HCT116 (cell line): ENCODE data around the gene HIC1.

Experiments
- ATF3 ChIP-seq: IDR thresholded peaks from 2 replicates; pipeline ENCODE4 v1.6.1; 2012
- CEBPB ChIP-seq: IDR thresholded peaks from 2 replicates; pipeline ENCODE4 v1.6.1; 2012; ENCODE audit warnings: low read depth
- CTCF ChIP-seq, 3 experiments: fragments of 200-600 bp in 1 of 3; sonication (generic) in 1 of 3; IDR thresholded peaks in 2 of 3; conservative IDR thresholded peaks in 1 of 3; 2 replicates each; pipeline ENCODE4 v1.5.1; 2012 to 2017; ENCODE audit warnings: low read depth in 2 of 3, low read length in 2 of 3, antibody characterized with exemption in 1 of 3, borderline replicate concordance in 1 of 3, control low read depth in 1 of 3, mild to moderate bottlenecking in 1 of 3, mixed read lengths in 1 of 3, mixed run types in 1 of 3, moderate library complexity in 1 of 3; ENCODE audit not compliant: insufficient read depth in 1 of 3
- EZH2 ChIP-seq: fragments of 200-600 bp; sonication (generic); IDR thresholded peaks from 2 replicates; pipeline ENCODE4 v1.6.1; 2017; ENCODE audit warnings: antibody characterized with exemption, mixed run types
- EZH2phosphoT487 ChIP-seq: fragments of 200-600 bp; IDR thresholded peaks from 2 replicates; pipeline ENCODE4 v1.6.1; 2018; ENCODE audit warnings: antibody characterized with exemption, borderline replicate concordance
- MAX ChIP-seq: IDR thresholded peaks from 2 replicates; pipeline ENCODE4 v1.6.1; 2012
- POLR2A ChIP-seq: IDR thresholded peaks from 2 replicates; pipeline ENCODE4 v1.7.0; 2011; ENCODE audit warnings: borderline replicate concordance; ENCODE audit not compliant: insufficient read depth, insufficient read length; ENCODE audit errors: extremely low read depth
- POLR2AphosphoS5 ChIP-seq: IDR thresholded peaks from 2 replicates; pipeline ENCODE4 v1.6.1; 2011; ENCODE audit warnings: mild to moderate bottlenecking, low read depth, low read length, moderate library complexity
- RAD21 ChIP-seq: IDR thresholded peaks from 2 replicates; pipeline ENCODE4 v1.6.1; 2012; ENCODE audit warnings: low read depth, mild to moderate bottlenecking
- SRF ChIP-seq: IDR thresholded peaks from 2 replicates; pipeline ENCODE4 v1.6.1; 2012; ENCODE audit warnings: low read depth
- YY1 ChIP-seq: IDR thresholded peaks from 2 replicates; pipeline ENCODE4 v1.6.1; 2011; ENCODE audit warnings: low read length, low read depth, moderate library complexity, mild to moderate bottlenecking; ENCODE audit not compliant: insufficient replicate concordance; ENCODE audit errors: extremely low read depth
- ZBTB33 ChIP-seq: IDR thresholded peaks from 2 replicates; pipeline ENCODE4 v1.6.1; 2011; ENCODE audit warnings: mild to moderate bottlenecking, low read length, moderate library complexity; ENCODE audit not compliant: insufficient replicate concordance; ENCODE audit errors: extremely low read depth

GRCh38 chr17:2064980-2065785 is 10.3 kb downstream of the HIC1 start:
- TF ChIP-seq YY1 = no peak
- TF ChIP-seq CTCF (IDR thresholded peaks at IDR 0.05 in 2 of 3, conservative IDR thresholded peaks at IDR 0.05 in 1 of 3; ENCODE audit: borderline replicate concordance in 1 of 3, insufficient read depth in 1 of 3, low read depth in 2 of 3, low read length in 2 of 3) = peak; percentile 40 to 60 (median 48); a peak in 5 of 6 replicates
- TF ChIP-seq POLR2AphosphoS5 = no peak
- no peak for TF ChIP-seq ATF3
- TF ChIP-seq POLR2A = no peak
- TF ChIP-seq ZBTB33 = no peak
- no peak for TF ChIP-seq MAX
- peak; percentile 50 for TF ChIP-seq RAD21
- TF ChIP-seq EZH2phosphoT487 = no peak
- TF ChIP-seq EZH2 = no peak
- TF ChIP-seq CEBPB = no peak
- TF ChIP-seq SRF = no peak
